ENCODE data around the gene SLC8A1.

DNA sequence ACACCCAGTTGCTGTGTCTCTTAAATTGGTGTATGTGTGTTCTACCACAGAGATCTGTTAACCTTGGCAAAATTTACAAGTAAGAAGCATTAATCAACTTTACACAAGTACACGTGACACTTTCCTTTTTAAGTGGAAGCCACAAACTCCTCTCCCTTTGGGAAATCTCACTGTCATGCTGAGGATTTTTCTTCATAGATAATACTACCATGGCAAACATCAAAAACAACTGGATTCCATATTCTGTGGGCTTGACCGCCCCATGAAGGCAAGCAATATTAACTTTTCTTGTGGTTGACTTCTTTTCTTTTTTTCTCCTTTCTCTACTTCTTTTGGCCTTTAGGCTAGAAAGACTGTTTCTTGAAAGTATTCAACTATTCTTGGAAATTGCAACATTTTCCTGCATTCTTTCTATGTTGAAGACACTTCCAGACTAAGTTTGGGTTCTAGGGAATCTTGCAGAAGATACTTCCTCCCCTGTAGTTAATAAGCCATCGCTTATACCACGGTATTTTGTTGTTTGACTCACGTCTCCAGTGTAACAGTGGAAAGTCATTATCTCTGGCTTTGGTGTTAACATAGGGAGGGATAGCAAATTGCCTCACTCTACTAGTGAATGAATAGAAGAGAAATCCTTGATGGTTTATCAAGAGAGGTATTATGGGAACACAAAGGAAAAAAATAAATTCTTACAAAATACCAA is 79.5 kb downstream of the SLC8A1 start:
- TF ChIP-seq, protein P1, sequence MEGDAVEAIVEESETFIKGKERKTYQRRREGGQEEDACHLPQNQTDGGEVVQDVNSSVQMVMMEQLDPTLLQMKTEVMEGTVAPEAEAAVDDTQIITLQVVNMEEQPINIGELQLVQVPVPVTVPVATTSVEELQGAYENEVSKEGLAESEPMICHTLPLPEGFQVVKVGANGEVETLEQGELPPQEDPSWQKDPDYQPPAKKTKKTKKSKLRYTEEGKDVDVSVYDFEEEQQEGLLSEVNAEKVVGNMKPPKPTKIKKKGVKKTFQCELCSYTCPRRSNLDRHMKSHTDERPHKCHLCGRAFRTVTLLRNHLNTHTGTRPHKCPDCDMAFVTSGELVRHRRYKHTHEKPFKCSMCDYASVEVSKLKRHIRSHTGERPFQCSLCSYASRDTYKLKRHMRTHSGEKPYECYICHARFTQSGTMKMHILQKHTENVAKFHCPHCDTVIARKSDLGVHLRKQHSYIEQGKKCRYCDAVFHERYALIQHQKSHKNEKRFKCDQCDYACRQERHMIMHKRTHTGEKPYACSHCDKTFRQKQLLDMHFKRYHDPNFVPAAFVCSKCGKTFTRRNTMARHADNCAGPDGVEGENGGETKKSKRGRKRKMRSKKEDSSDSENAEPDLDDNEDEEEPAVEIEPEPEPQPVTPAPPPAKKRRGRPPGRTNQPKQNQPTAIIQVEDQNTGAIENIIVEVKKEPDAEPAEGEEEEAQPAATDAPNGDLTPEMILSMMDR (IDR thresholded peaks at IDR 0.05) = no peak
- no peak for TF ChIP-seq POLR2A (IDR thresholded peaks at IDR 0.05)

Measured in Peyer's patch (tissue), 4 donors.